GM21737 (cell line): Measurements from ENCODE around the gene SPTB.
A peak's percentile ranks its signal among the peaks of the same experiment; 100 is the strongest.
"Not testable (repeated sequence)": the region's sequence is repeated elsewhere in the genome, so short reads cannot be mapped to it uniquely, and the experiment has no call there.

Experiments
- ATAC-seq: cut with Tn5 transposase; IDR thresholded peaks from one replicate; pipeline ENCODE4 v1.9.1; 2021; ENCODE audit warnings: mild to moderate bottlenecking, moderate library complexity; ENCODE audit not compliant: unreplicated experiment

The SPTB gene

DNA sequence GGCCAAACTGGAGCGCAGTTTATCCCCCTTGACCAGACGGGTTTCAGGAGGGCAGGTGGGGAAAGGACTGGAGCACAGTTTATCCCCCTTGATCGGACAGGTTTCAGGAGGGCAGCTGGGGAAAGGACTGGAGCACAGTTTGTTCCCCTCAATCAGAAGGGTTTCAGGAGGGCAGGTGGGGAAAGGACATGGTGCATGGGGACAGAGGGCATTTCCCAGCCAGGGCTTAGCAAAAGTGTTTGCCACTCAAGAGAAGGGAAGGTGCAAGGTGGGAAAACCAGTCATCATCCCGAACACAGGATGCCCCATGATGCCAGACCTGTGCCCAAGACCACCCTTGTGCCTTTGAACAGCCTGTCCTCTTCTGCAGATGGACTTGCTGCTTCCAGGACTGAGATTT, 54.7 kb downstream of the SPTB start:
- ATAC-seq: no peak

- no peak for ATAC-seq
Observed at GRCh38 chr14:64824471-64824870, 55.2 kb downstream of the SPTB start.

GRCh38 chr14:64823305-64823861, 56.3 kb downstream of the SPTB start:
- peak; percentile 84 for ATAC-seq

DNA sequence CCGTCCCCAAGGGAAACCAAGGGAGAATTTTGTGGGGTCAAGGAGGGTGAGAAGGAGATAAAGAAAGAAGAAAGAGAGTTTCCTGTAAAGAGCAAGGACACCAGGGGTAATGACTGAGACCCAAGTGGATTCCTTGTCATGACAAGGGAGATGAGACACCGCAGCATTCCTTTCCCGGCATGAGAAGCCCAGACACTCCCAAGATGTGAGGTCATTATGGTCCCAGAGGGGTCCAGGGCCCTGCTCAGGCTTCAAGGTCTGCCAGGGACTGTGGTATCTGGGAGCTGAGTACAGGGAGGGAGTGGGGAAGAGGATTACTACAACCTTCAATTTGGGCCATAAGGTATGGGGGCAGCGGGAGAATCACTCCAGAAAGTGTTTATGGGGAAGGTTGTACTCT, 58.1 kb downstream of the SPTB start:
- ATAC-seq: no peak

GRCh38 chr14:64818151-64818550, 61.6 kb downstream of the SPTB start:
- no peak for ATAC-seq

GRCh38 chr14:64817631-64818030, 62.1 kb downstream of the SPTB start:
- no peak for ATAC-seq

GRCh38 chr14:64816221-64816783, 63.4 kb downstream of the SPTB start:
- no peak for ATAC-seq

DNA sequence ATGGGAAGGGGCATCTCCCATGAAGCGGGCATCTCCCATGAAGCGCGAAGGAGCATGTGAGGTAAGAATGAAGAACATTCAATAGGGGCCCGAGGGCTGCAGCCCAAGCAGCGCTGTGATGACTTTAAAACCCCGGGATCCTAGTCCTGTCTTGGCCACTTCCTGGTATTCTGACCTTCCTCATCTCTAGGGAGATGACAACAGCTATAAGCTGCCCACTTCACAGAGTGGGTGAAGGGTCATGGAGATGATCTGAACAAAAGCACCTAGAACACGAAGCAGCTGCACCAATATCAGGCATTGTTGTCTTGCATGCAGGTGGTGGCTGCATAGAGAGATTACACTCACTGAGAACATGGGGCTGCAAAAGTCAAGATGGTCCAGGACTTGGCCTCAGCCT, 64.5 kb downstream of the SPTB start:
- ATAC-seq: no peak

DNA sequence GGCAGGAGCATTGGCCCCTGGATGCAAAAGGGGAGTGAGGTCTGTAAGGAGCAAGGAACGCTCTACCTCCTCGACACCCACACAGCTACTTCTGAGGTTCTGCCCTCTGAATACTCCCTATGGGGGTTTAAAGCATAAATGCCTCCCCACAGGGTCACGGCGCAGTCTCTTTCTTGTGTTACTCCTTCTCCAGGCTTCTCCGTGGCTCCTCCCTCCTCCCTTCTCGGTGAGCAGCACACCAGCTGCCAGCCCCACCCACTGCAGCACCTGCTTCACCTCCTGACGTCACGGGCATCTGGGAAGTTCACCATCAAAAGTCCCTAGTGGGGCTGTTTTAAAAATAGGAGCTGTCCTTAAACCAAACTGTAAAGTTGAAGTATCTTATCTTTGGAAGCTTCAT, 67.3 kb downstream of the SPTB start:
- no peak for ATAC-seq

- ATAC-seq: no peak
Observed at GRCh38 chr14:64811676-64812075, 68.0 kb downstream of the SPTB start.

DNA sequence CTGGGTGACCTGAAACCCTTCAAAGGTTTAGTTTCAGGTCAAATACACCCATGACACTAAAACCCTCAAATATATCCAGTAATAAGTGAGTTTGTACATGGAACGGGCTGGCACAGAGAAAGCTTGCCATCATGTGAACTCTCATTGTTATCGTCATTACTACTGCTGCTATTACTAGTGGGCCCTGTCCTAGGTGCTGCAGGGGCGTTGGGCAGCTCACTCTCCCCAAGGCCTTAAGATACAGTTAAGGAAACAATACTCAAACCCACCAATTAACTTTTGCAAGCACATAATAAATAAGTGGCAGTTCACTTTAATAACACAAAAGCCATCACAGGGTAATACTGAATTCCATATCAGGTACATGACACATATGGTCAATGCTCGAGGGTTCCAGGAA, 71.3 kb downstream of the SPTB start:
- ATAC-seq: no peak

GRCh38 chr14:64807551-64807950, 72.2 kb downstream of the SPTB start:
- no peak for ATAC-seq

- ATAC-seq: no peak
Observed at GRCh38 chr14:64806862-64807495, 72.7 kb downstream of the SPTB start.

DNA sequence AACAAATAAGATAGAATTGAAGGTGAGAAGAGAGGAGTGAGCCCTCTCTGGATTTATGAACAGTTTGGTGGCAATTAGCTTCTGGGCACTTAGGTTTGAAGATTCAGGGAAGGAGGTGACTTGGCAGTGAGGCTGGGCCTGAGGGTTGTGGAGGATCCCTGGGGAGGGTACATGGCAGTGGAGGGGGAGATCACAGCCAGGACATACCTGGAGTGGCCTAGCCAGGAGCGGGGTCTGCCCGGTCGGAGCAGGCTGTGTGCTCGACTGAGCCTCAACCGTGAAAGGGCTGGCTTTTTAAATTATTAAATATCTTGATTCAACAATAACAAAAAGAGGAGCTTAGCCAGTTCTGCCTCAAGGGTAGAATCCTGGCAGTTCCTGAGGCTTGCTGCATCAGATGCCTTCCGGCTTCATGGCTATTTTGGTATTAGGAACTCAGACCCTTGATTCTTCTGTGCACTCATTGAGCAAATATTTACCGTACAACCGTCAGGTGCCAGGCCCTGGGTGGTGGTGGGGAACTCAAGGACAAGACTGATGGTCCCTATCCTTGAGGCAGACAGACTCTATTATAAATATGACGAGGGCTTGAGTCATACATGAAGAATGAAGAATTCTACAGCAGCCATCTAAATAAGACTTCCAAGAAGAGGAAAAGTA, 73.4 kb downstream of the SPTB start:
- no peak for ATAC-seq

- not testable (repeated sequence) for ATAC-seq
Observed at GRCh38 chr14:64805646-64806045, 74.1 kb downstream of the SPTB start.

DNA sequence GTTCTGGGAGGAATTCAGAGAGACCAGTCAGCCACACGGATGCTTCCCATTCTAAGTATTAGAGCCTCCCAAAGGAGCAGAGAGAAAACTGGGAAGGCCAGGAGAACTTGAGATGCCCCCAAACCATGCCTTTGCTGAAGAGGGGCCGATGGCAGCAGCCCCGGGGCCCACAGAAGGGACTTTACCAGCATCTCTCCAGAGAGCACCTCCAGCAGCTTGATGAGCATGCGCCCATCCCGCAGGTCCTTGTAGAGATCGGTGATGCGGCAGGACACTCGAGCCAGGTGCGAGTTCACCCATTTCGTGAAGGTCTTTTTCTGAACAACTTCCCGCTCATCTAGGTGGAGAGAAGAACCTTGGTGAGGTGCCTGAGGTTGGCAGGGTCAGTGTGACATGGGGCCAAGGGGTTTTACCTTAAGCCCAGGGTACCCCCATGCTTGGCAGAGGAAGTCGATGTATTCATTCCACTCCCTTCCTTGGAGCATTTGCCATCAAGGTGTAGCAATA, 74.9 kb downstream of the SPTB start:
- ATAC-seq: no peak

DNA sequence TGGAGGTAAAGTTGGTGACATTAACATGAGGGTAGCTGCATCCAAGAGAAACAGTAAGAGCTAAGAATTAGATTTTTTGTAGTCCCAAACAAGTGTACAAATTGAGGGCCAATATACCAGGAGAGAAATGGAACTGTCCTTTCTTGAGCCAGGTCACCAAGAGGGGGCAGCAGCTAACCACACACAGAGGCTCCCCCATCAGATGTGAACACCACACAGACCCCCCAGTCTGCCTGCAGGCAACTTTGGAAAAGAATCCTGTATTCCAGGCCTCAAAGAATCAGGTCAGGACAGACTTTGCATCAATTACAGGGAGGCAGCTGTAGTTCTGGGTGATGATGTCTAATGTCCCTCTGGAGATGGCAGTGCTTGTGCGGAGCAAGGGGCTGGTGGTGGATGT, 77.9 kb downstream of the SPTB start:
- no peak for ATAC-seq

DNA sequence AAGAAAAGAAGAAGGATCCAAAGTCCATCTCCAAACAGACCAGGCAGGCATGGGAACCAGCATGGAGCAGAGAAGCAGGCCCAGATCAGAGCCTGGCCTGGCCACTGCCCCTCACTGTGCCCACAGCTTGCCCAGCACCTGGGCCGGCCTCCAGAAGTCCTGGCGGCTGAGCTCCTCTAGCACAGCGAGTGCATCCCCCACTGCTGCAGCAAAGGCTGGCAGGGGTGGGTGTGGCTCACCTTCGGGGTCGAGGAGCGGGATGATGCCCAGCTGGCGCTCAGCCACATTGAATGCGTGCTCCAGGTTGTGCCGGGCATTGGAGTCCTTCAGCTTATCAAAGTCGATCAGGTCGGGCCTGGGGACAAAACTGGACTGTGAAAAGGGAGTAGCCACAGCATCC, 78.7 kb downstream of the SPTB start:
- no peak for ATAC-seq

GRCh38 chr14:64800000-64800399, 79.7 kb downstream of the SPTB start:
- no peak for ATAC-seq

GRCh38 chr14:64799555-64799954, 80.2 kb downstream of the SPTB start:
- ATAC-seq: no peak

GRCh38 chr14:64796369-64796768, 83.3 kb downstream of the SPTB start:
- ATAC-seq: no peak

DNA sequence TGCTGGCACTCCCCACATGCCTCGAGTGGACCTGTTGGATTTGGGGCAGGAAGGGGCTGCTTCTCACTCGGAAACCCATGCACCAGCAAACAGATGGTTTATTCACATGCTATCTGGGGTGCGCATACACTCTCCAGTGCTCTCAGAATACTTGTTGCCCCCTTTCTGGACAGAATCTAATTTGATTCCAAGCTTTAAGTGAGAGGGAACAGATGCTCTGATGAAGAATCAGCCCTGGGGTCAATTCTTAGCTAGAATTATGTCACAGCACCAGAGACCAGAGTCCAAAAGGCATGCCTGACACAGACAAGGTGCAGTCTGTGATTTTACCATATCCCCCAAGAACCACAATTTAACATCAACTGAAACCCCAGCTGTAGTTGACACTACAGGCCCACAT, 83.8 kb downstream of the SPTB start:
- no peak for ATAC-seq
